Spleen (tissue), 11 donors: ENCODE data around the gene DST. TPM values are rescaled to one million over a fixed set of nuclear protein-coding genes. Genes with fewer than 3 reads are reported as not detected.

ENCODE experiments used
- DNase-seq: peaks from one replicate; pipeline ENCODE4 v3.0.0-alpha.2; 2020
- H3K27ac ChIP-seq, 8 donors: fragments of 200-600 bp; sonication (generic) in 7 of 8; 1 replicate in 4 of 8; 2 replicates in 4 of 8; pipeline versions ENCODE4 v1.5.0 to v1.8.0; 2016 to 2021; ENCODE audit warnings: inconsistent platforms in 4 of 8, mild to moderate bottlenecking in 4 of 8, moderate library complexity in 1 of 8
- H3K27me3 ChIP-seq, 7 donors: fragments of 200-600 bp; sonication (generic) in 6 of 7; replicated peaks in 1 of 7; 1 replicate in 4 of 7; 2 replicates in 3 of 7; pipeline versions ENCODE4 v1.5.0 to v1.8.0; 2016 to 2021; ENCODE audit warnings: inconsistent platforms in 3 of 7, mild to moderate bottlenecking in 1 of 7
- H3K36me3 ChIP-seq, 6 donors: fragments of 200-600 bp; sonication (generic) in 5 of 6; 1 replicate in 4 of 6; 2 replicates in 2 of 6; pipeline versions ENCODE4 v1.5.0 to v1.8.0; 2016 to 2021; ENCODE audit warnings: inconsistent platforms in 2 of 6
- H3K4me1 ChIP-seq, 6 donors: fragments of 200-600 bp; sonication (generic) in 5 of 6; 1 replicate in 3 of 6; 2 replicates in 3 of 6; pipeline versions ENCODE4 v1.5.0 to v1.8.0; 2016 to 2021; ENCODE audit warnings: inconsistent platforms in 3 of 6
- H3K4me3 ChIP-seq, 8 donors: fragments of 200-600 bp; sonication (generic) in 7 of 8; 1 replicate in 4 of 8; 2 replicates in 4 of 8; pipeline versions ENCODE4 v1.5.0 to v1.8.0; 2016 to 2021; ENCODE audit warnings: inconsistent platforms in 4 of 8, mild to moderate bottlenecking in 4 of 8, moderate library complexity in 2 of 8
- H3K9me3 ChIP-seq, 8 donors: fragments of 200-600 bp; sonication (generic) in 7 of 8; 1 replicate in 4 of 8; 2 replicates in 4 of 8; pipeline versions ENCODE4 v1.5.0 to v1.8.0; 2016 to 2021; ENCODE audit warnings: inconsistent platforms in 4 of 8
- POLR2A ChIP-seq, 3 donors: fragments of 450-650 bp; IDR thresholded peaks; one replicate each; pipeline ENCODE4 v1.5.1; 2017; ENCODE audit warnings: antibody characterized with exemption in 3 of 3, mild to moderate bottlenecking in 1 of 3
- POLR2AphosphoS5 ChIP-seq, 3 donors: sonication (generic); formaldehyde crosslinking; IDR thresholded peaks; one replicate each; pipeline ENCODE4 v1.5.1; 2017; ENCODE audit warnings: antibody characterized with exemption in 3 of 3
- WGBS, 5 donors: extraction: QIAGEN DNeasy Blood & Tissue Kit in 3 of 5; methylation state at CpG; one replicate each; pipeline versions ENCODE4 v1.1.5 to v1.1.7; 2013 to 2018; 5-methylcytosine and 5-hydroxymethylcytosine counted together
- intact Hi-C: fragments of 100-400 bp; cut with DNase I; formaldehyde crosslinking; loops from one replicate; pipeline ENCODE4 v1.15.0; 2023; ENCODE audit warnings: low total_unique reads
- polyA plus RNA-seq, 3 donors: library from polyadenylated mRNA; stranded (reverse); fragments of 200-250 nt; gene quantifications; one replicate each; pipeline ENCODE4 v1.2.1, GENCODE V29; 2013
- total RNA-seq, 7 donors: library from RNA; depleted of rRNA in 3 of 7; stranded (reverse); fragments of >200 nt in 3 of 7; fragmentation: NEBNext Ultra II Directional in 4 of 7; extraction: Animal tissue kit (Norgen Biotek cat#: 25700) in 4 of 7; gene quantifications; one replicate each; pipeline versions ENCODE4 v1.1.0 to v1.2.1, GENCODE V29; 2016 to 2021
- TF ChIP-seq, protein P1 (sequence below), 11 experiments: fragments of 200-600 bp in 7 of 11; fragments of 450-650 bp in 4 of 11; sonication (generic) in 4 of 11; IDR thresholded peaks in 8 of 11; conservative IDR thresholded peaks in 3 of 11; 1 replicate in 7 of 11; 2 replicates in 4 of 11; pipeline versions ENCODE4 v1.4.0 to v1.8.0; 2016 to 2021; ENCODE audit warnings: antibody characterized with exemption in 11 of 11, inconsistent platforms in 4 of 11, mild to moderate bottlenecking in 1 of 11
- donor health status: healthy with polysubstance abuse.
- donor health status: DM: no; HTN: no; CAD: no; lungs with moderate emphysema.
- donor health status: DM: no; HTN: no; CAD: no.
- donor health status: Bipolar disorder and iron deficiency.
- donor health status: healthy.
- donor health status: DM: no; HTN: no; CAD: no.
- donor health status: DM: yes; HTN: yes; CAD: no.

The DST gene
- total and polyA plus RNA-seq, 10 donors, result 16.5 to 236 (median 156) TPM

DNA sequence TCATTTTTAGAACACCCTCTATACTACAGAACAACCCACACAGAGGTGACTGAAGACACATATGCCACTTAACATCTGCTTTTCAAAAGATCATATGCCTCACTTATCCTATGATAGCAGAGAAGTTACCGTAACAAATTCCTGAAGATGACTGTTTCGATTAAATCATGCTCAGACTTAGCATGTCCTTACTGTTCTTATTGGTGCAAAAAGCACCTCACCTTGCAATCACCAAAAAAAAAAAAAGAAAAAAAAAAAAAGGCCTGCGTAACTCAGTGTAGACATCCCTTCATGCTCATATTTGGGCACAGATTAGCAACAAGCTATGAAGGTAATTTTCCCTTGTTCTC, 17.7 kb upstream of the DST start:
- TF ChIP-seq POLR2AphosphoS5 (IDR thresholded peaks at IDR 0.05), result no peak
- TF ChIP-seq POLR2A (IDR thresholded peaks at IDR 0.05), result no peak
- TF ChIP-seq, protein P1, sequence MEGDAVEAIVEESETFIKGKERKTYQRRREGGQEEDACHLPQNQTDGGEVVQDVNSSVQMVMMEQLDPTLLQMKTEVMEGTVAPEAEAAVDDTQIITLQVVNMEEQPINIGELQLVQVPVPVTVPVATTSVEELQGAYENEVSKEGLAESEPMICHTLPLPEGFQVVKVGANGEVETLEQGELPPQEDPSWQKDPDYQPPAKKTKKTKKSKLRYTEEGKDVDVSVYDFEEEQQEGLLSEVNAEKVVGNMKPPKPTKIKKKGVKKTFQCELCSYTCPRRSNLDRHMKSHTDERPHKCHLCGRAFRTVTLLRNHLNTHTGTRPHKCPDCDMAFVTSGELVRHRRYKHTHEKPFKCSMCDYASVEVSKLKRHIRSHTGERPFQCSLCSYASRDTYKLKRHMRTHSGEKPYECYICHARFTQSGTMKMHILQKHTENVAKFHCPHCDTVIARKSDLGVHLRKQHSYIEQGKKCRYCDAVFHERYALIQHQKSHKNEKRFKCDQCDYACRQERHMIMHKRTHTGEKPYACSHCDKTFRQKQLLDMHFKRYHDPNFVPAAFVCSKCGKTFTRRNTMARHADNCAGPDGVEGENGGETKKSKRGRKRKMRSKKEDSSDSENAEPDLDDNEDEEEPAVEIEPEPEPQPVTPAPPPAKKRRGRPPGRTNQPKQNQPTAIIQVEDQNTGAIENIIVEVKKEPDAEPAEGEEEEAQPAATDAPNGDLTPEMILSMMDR (IDR thresholded peaks at IDR 0.05 in 8 of 11, conservative IDR thresholded peaks at IDR 0.05 in 3 of 11), result no peak
- WGBS, 5 donors, result 82 to 93% (median 86%) methylated on average over 3 of the region's 3 CpGs
- peaks cover 0 to 10% (median 4%) of the 10 kb centered on the region in 6 donors for H3K4me1 ChIP-seq

DNA sequence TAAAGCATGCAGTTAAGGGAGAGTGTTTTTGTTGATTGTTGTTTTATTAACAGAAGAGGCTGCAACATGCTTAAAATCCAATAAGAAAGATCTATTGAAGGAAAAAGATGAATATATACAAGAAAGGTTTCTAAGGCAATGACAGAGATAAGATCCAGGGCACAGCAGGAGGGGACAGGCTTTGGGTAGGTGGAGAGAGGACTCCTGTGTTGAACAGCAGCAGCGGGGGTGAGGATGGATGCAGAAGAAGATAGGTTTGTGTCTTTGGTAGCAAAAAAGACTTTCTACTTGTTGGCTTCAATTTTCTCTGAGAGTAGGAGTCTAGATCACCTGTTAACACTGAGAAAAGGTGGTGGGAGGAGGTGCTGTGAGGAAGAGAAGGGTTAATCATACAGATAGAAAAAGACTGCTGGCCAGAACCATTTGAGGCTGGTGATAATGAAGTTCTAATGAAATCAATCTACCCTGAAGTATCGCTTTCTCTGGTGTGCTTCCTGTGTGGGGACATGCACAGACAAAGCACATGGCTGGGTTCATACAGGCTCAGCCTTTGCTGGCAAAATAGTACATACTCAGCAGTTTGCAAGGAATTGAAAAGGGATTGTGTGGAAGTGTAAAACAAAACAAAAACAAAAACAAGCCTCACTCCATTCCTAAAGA, 17.2 kb upstream of the DST start:
- H3K27ac ChIP-seq, result no peak overlapping the region
- H3K36me3 ChIP-seq, result no peaks in the 10 kb centered on the region
- no peak overlapping the region for H3K4me3 ChIP-seq
- DNase-seq, result no peak
- WGBS, 5 donors, result 55 to 65% (median 59%) methylated on average over 2 of the region's 2 CpGs
- no peak for TF ChIP-seq POLR2AphosphoS5 (IDR thresholded peaks at IDR 0.05)
- TF ChIP-seq, protein P1 (IDR thresholded peaks at IDR 0.05 in 8 of 11, conservative IDR thresholded peaks at IDR 0.05 in 3 of 11), result no peak
- TF ChIP-seq POLR2A (IDR thresholded peaks at IDR 0.05), result no peak
- peaks cover 0 to 15% (median 4%) of the 10 kb centered on the region in 6 donors for H3K4me1 ChIP-seq
- H3K9me3 ChIP-seq, result no peaks in the 10 kb centered on the region
- no peaks in the 10 kb centered on the region for H3K27me3 ChIP-seq
- intact Hi-C loops, result no loop called here

More for the DNA sequence above, 17.7 kb upstream of the DST start:
- H3K9me3 ChIP-seq, result no peaks in the 10 kb centered on the region
- intact Hi-C loops, result no loop called here
- H3K36me3 ChIP-seq, result no peaks in the 10 kb centered on the region
- H3K27ac ChIP-seq, result no peak overlapping the region
- no peaks in the 10 kb centered on the region for H3K27me3 ChIP-seq
- no peak for DNase-seq
- no peak overlapping the region for H3K4me3 ChIP-seq

DNA sequence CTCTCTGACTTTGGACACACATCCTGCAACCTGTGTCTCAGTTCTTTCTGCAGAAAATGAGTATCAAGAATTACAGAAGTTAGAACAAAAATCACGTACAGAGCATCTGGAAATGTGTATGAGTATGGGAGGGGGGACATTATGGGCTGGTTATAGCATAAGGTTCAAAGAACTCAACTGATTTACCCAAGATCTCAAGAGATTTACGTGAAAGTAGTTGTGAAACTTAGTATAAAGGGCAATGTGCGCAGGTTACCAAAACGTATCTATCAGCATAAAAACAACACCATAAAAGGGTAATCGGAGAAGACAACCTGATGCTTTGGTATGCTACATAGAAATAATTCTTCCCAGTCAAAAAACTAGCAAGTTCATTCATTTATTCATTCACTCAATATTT, 15.6 kb upstream of the DST start:
- Histone ChIP-seq H3K4me3 (no peak overlapping the region), H3K4me1 (peaks cover 0 to 18% (median 4%) of the 10 kb centered on the region in 6 donors), H3K27ac (no peak overlapping the region), H3K36me3 (no peaks in the 10 kb centered on the region), H3K9me3 (no peaks in the 10 kb centered on the region), H3K27me3 (no peaks in the 10 kb centered on the region)
- WGBS, 5 donors, result 85 to 89% (median 88%) methylated on average over 5 of the region's 5 CpGs
- no peak for TF ChIP-seq POLR2A (IDR thresholded peaks at IDR 0.05)
- TF ChIP-seq, protein P1 (IDR thresholded peaks at IDR 0.05 in 8 of 11, conservative IDR thresholded peaks at IDR 0.05 in 3 of 11), result no peak
- intact Hi-C loops, result no loop called here
- DNase-seq, result no peak

DNA sequence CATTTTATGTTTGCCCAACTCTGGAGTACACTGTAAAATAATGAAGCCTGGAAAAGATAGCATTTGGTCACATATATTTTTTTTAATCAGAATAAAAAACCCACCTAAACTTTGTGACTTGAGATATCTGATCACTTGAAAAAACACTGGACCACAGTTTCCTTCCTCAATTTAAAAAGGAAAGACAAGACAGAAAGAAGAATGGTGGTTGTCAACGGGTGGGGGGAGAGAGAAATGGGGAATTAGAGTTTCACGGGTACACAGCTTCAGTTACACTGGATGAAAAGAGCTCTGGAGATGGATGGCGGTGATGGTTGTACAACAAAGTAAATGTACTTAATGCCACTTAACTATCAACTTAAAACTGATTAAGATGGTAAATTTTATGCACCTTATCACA, 14.7 kb upstream of the DST start:
- Histone ChIP-seq H3K4me3 (no peak overlapping the region), H3K36me3 (no peaks in the 10 kb centered on the region), H3K27me3 (no peaks in the 10 kb centered on the region), H3K9me3 (no peaks in the 10 kb centered on the region), H3K27ac (no peak overlapping the region), H3K4me1 (peaks cover 0 to 18% (median 5%) of the 10 kb centered on the region in 6 donors)
- WGBS, 5 donors, result 28 to 38% (median 33%) methylated on average over 3 of the region's 3 CpGs
- no peak for DNase-seq
- intact Hi-C loops, result no loop called here
- TF ChIP-seq, protein P1 (IDR thresholded peaks at IDR 0.05 in 8 of 11, conservative IDR thresholded peaks at IDR 0.05 in 3 of 11), result no peak
- TF ChIP-seq POLR2A (IDR thresholded peaks at IDR 0.05), result no peak
- no peak for TF ChIP-seq POLR2AphosphoS5 (IDR thresholded peaks at IDR 0.05)
